ENCODE measurements around the gene INPP4A. TPM values are rescaled to one million over a fixed set of nuclear protein-coding genes. Genes with fewer than 3 reads are reported as not detected.

The INPP4A gene
- total and polyA plus RNA-seq, 2 donors (not counting 3 experiments of a cell fraction or from before 2014, with no cell fraction given): 14.9 to 28.8 TPM

DNA sequence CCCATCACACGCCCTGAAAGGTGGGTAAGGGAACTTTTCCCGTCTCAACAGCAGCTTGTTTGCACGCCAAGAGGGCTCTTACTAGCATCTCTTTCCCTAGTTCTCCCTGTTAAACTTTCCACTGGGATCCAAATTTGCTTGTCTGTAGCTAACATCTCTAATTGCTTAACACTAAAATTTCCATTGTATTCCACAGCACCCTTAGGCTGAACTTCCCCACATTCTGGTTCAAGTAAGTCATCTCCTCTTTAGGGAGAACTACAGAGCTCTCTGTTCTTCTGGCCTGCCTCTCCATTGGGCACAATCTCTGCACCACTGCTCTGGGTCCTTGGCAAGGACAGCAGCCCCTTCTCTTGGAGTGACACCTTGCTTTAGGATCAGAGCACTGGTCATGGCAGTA, 187.7 kb downstream of the INPP4A start:
- no TSS peak for BruUV-seq (replicated peaks)

More for the DNA sequence above, 187.7 kb downstream of the INPP4A start:
- Histone ChIP-seq H3K4me1 (ENCODE audit: control insufficient read depth, extremely low read depth, insufficient read depth, low read length) (no peaks in the 10 kb centered on the region), H3K27me3 (ENCODE audit: control insufficient read depth in 2 of 2, insufficient read depth in 2 of 2, low read length in 2 of 2) (no peaks in the 10 kb centered on the region), H3K27ac (ENCODE audit: insufficient read depth, low read depth, low read length) (no peak overlapping the region), H4K20me1 (replicated peaks; ENCODE audit: control insufficient read depth, extremely low read depth, insufficient read depth, low read length) (no peaks in the 10 kb centered on the region), H3K9me3 (replicated peaks; ENCODE audit: control insufficient read depth, insufficient read depth, low read length) (no peaks in the 10 kb centered on the region), H3K4me2 (ENCODE audit: insufficient read depth, low read length) (no peak overlapping the region), H3K4me3 (replicated peaks in 1 of 3; ENCODE audit: insufficient read depth in 1 of 3, low read depth in 1 of 3, low read length in 3 of 3) (no peak overlapping the region), H3K36me3 (ENCODE audit: control insufficient read depth in 2 of 2, extremely low read depth in 1 of 2, insufficient read depth in 2 of 2, low read length in 2 of 2) (peaks cover 6 to 27% of the 10 kb centered on the region in 2 experiments), H3K9ac (replicated peaks; ENCODE audit: extremely low read depth, insufficient read depth, low read length) (no peak overlapping the region), H2AFZ (ENCODE audit: low read depth, low read length) (no peak overlapping the region), H3K79me2 (ENCODE audit: control insufficient read depth, insufficient read depth, low read length) (no peaks in the 10 kb centered on the region), H3K9me1 (replicated peaks; ENCODE audit: control insufficient read depth, extremely low read depth, insufficient read depth, low read length) (no peaks in the 10 kb centered on the region)
- ChIA-PET POLR2A (no interaction called here), CTCF (interaction anchor here (1.2 to 3.3 kb wide), 3 partner anchors 9 to 23 kb away, joined by 3 to 13 read pairs (median 4); no protein-coding TSS in a partner anchor)
- DNase-seq (ENCODE audit: low read depth, low spot score): no peak
- intact Hi-C loops (cut with micrococcal nuclease) (no loop called here), dilution Hi-C loops (cut with MboI; ENCODE audit: extremely low pct_ligation_motif_present, low sequenced_read_pairs) (no loop called here)
- FAIRE-seq: no peak
- no peak for TF ChIP-seq FOS (IDR thresholded peaks at IDR 0.05; ENCODE audit: borderline replicate concordance, insufficient read depth, low read length)
- TF ChIP-seq JUN (IDR thresholded peaks at IDR 0.05; ENCODE audit: borderline replicate concordance, insufficient read depth, insufficient read length, low read depth): no peak
- no peak for TF ChIP-seq POLR2AphosphoS5 (IDR thresholded peaks at IDR 0.05; ENCODE audit: insufficient read depth, low read depth, low read length)
- no peak for TF ChIP-seq POLR2A (IDR thresholded peaks at IDR 0.05; ENCODE audit: low read depth, low read length)
- TF ChIP-seq EZH2 (IDR thresholded peaks at IDR 0.05; ENCODE audit: borderline replicate concordance, low read depth, low read length, severe bottlenecking): no peak
- TF ChIP-seq, protein P1, sequence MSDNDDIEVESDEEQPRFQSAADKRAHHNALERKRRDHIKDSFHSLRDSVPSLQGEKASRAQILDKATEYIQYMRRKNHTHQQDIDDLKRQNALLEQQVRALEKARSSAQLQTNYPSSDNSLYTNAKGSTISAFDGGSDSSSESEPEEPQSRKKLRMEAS (IDR thresholded peaks at IDR 0.05; ENCODE audit: insufficient read depth, insufficient read length): no peak
- TF ChIP-seq, protein P2, sequence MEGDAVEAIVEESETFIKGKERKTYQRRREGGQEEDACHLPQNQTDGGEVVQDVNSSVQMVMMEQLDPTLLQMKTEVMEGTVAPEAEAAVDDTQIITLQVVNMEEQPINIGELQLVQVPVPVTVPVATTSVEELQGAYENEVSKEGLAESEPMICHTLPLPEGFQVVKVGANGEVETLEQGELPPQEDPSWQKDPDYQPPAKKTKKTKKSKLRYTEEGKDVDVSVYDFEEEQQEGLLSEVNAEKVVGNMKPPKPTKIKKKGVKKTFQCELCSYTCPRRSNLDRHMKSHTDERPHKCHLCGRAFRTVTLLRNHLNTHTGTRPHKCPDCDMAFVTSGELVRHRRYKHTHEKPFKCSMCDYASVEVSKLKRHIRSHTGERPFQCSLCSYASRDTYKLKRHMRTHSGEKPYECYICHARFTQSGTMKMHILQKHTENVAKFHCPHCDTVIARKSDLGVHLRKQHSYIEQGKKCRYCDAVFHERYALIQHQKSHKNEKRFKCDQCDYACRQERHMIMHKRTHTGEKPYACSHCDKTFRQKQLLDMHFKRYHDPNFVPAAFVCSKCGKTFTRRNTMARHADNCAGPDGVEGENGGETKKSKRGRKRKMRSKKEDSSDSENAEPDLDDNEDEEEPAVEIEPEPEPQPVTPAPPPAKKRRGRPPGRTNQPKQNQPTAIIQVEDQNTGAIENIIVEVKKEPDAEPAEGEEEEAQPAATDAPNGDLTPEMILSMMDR (IDR thresholded peaks at IDR 0.05; ENCODE audit: extremely low read depth in 1 of 2, insufficient read depth in 1 of 2, low read depth in 1 of 2, low read length in 2 of 2): no peak
- no peak for TF ChIP-seq MYC (IDR thresholded peaks at IDR 0.05; ENCODE audit: low read depth, low read length)

All from endothelial cell of umbilical vein (primary cell).